RWPE1 (cell line): ENCODE measurements around the gene ACACB.

Source experiments
- CTCF ChIA-PET: fragments of 350-600 bp; sonication (Branson Sonifier 250); formaldehyde crosslinking; extraction: SDS; loops from one replicate; lab custom pipeline; 2021; lab: Yijun Ruan, JAX
- POLR2A ChIA-PET: fragments of 400-600 bp; formaldehyde crosslinking; extraction: SDS; loops from one replicate; lab custom pipeline; 2020; ENCODE audit warnings: antibody characterized with exemption; ENCODE audit not compliant: low non-redundant PET; lab: Yijun Ruan, JAX
- DNase-seq: peaks from one replicate; pipeline ENCODE4 v3.0.0; 2012; ENCODE audit warnings: low spot score
- H3K27ac ChIP-seq: fragments of 450-650 bp; 2 replicates; pipeline ENCODE4 v1.5.1; 2017
- TF ChIP-seq, protein P1 (sequence below): fragments of 450-650 bp; conservative IDR thresholded peaks from 2 replicates; pipeline ENCODE4 v1.5.1; 2017; ENCODE audit warnings: low read depth, mild to moderate bottlenecking

The ACACB gene

DNA sequence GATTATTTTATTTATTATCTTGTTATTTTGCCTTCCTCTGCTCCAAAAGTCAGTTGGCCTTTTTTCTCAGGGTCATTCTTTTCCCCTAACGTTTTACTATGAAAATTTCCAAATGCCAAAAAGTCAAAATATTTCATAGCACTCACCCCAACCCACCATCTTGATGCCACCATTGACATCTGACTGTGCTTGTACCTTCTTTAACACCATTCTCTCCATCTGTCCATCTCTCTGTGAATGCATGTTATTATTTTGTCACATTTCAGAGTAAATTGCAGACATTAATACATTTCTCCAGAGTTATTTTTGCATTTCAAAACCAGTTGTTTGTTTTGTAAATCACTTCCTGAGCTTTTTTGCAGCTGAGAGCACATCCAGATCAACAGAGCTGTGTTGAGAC lies 154.1 kb downstream of the ACACB start:
- CTCF ChIA-PET = no interaction called here
- H3K27ac ChIP-seq = no peak overlapping the region
- POLR2A ChIA-PET = no interaction called here
- TF ChIP-seq, protein P1, sequence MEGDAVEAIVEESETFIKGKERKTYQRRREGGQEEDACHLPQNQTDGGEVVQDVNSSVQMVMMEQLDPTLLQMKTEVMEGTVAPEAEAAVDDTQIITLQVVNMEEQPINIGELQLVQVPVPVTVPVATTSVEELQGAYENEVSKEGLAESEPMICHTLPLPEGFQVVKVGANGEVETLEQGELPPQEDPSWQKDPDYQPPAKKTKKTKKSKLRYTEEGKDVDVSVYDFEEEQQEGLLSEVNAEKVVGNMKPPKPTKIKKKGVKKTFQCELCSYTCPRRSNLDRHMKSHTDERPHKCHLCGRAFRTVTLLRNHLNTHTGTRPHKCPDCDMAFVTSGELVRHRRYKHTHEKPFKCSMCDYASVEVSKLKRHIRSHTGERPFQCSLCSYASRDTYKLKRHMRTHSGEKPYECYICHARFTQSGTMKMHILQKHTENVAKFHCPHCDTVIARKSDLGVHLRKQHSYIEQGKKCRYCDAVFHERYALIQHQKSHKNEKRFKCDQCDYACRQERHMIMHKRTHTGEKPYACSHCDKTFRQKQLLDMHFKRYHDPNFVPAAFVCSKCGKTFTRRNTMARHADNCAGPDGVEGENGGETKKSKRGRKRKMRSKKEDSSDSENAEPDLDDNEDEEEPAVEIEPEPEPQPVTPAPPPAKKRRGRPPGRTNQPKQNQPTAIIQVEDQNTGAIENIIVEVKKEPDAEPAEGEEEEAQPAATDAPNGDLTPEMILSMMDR = no peak
- DNase-seq = no peak

DNA sequence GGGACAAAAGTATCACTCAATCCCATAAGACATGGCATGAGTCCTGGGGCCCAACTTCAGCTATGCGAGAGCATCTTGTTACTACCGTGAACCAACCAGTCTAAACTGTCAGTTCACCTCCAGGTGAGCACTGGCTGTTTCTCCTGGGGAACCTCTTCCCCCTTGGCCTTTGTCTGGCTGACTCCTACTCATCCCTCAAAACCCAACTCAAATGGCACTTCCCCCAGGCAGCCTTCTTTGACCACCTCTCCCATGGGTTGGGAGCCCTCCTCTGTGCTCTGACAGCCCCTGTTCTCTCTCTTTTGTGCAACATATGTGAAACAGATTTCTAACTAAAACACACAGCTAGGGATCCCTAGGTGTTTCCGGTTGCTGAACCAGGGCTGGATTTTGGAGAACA lies 155.0 kb downstream of the ACACB start:
- CTCF ChIA-PET = no interaction called here
- TF ChIP-seq, protein P1 = no peak
- POLR2A ChIA-PET = no interaction called here
- no peak for DNase-seq
- no peak overlapping the region for H3K27ac ChIP-seq

DNA sequence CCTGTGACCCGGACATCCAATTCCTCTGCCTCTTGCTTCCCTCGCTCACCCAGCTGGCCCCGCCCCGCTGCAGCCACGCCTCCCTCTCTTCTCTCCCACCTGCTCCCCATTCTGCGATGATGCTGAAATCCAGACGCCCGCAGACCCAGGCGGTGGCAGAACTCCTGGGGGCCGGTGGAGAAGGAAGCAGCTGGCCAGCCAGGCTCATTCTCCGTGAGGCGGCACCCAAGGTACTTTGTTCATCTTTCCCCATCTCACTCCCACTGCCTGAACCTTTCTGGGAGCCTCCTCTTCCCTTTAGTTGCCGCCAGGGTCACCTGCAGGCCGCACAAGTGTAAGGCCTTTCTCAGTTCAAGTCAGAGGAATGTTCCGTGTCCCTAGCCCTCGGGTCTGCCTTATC lies 157.0 kb downstream of the ACACB start:
- POLR2A ChIA-PET = no interaction called here
- CTCF ChIA-PET = no interaction called here
- no peak for DNase-seq
- no peak overlapping the region for H3K27ac ChIP-seq
- TF ChIP-seq, protein P1 = no peak

DNA sequence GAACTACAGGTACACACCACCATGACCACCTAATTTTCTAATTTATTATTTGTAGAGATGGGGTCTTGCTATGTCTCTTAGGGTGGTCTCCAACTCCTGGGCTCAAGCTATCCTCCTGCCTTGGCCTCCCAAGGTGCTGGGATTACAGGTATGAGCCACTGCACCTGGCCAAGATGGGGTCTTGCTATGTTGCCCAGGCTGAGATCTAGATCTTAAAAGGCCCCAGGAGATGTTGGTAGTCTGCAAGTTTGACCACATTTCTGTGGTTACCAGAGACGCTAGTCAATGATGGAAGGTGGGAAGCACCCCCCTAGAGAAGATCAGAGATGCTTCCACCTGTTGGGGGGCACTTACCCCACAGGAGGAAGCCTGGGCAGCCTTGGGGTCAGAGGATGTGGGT lies 158.0 kb downstream of the ACACB start:
- H3K27ac ChIP-seq = no peak overlapping the region
- ChIA-PET POLR2A (no interaction called here), CTCF (interaction anchor here (0.6 kb wide), 1 partner anchor 115 kb away, joined by 3 read pairs; no protein-coding TSS in a partner anchor)
- TF ChIP-seq, protein P1 = no peak
- no peak for DNase-seq

DNA sequence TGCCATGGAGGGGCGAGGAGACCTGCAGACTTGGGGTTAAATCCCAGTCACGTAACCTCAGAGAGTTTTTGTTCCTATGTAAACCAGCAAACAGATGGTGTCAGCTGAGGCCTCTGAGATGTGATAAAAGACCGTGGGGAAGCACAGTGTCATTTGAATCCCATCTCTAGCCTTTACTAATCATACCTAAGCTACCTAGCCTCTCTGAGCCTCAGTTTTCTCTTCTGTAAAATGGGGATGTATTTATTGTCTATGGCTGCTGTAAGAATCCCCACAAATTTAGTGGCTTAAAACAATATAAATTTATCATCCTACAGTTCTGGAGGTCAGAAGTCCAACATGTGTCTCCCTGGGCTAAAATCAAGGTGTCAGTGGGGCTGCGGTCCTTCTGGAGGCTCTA lies 158.8 kb downstream of the ACACB start:
- no peak overlapping the region for H3K27ac ChIP-seq
- no peak for DNase-seq
- TF ChIP-seq, protein P1 = no peak
- ChIA-PET POLR2A (no interaction called here), CTCF (no interaction called here)

DNA sequence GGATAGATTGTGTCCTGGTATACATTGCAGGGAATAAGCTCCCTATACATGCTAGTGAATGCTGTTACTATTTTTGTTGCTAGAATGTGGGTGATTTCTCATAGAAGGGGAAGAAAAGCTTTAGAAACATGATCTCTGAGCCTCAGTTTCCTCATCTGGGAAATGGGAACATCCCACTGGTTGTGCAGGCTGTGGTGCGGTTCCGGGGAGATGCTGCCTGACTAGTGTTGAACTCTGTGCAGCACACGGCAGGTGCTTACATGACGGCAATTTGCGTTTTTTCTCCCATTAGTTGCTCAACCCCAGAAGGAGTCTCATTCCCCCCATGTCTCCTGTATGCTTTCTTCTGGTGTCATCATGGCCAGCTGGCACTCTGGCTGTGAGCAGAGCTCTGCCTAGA lies 159.8 kb downstream of the ACACB start:
- no peak overlapping the region for H3K27ac ChIP-seq
- ChIA-PET CTCF (interaction anchor here (0.7 to 3.2 kb wide), 2 partner anchors 12 to 148 kb away, joined by 3 to 15 read pairs; no protein-coding TSS in a partner anchor), POLR2A (no interaction called here)
- no peak for DNase-seq
- TF ChIP-seq, protein P1 = no peak
